ENCODE data around the gene NECTIN3.

The NECTIN3 gene

GRCh38 chr3:111081008-111081545 lies 9.5 kb downstream of the NECTIN3 start:
- no peak for DNase-seq (ENCODE audit: low spot score)

- no peak for DNase-seq (ENCODE audit: low spot score)
Observed at GRCh38 chr3:111084911-111085310, 13.3 kb downstream of the NECTIN3 start.

GRCh38 chr3:111087924-111088469 lies 16.4 kb downstream of the NECTIN3 start:
- no peak for DNase-seq (ENCODE audit: low spot score)

- no peak for DNase-seq (ENCODE audit: low spot score)
Observed at GRCh38 chr3:111096487-111097209, 25.0 kb downstream of the NECTIN3 start.

- DNase-seq (ENCODE audit: low spot score), result no peak
Observed at GRCh38 chr3:111103807-111104206, 32.2 kb downstream of the NECTIN3 start.

GRCh38 chr3:111106993-111107661 lies 35.5 kb downstream of the NECTIN3 start:
- no peak for DNase-seq (ENCODE audit: low spot score)

GRCh38 chr3:111107662-111108035 lies 36.0 kb downstream of the NECTIN3 start:
- no peak for DNase-seq (ENCODE audit: low spot score)

GRCh38 chr3:111112913-111113312 lies 41.3 kb downstream of the NECTIN3 start:
- no peak for DNase-seq (ENCODE audit: low spot score)

- no peak for DNase-seq (ENCODE audit: low spot score)
Observed at GRCh38 chr3:111128884-111129283, 57.3 kb downstream of the NECTIN3 start.

- DNase-seq (ENCODE audit: low spot score), result no peak
Observed at GRCh38 chr3:111130827-111131226, 59.2 kb downstream of the NECTIN3 start.

GRCh38 chr3:111134302-111134701 lies 62.7 kb downstream of the NECTIN3 start:
- DNase-seq (ENCODE audit: low spot score), result no peak

GRCh38 chr3:111151438-111151837 lies 79.8 kb downstream of the NECTIN3 start:
- no peak for DNase-seq (ENCODE audit: low spot score)

GRCh38 chr3:111152496-111152895 lies 80.9 kb downstream of the NECTIN3 start:
- no peak for DNase-seq (ENCODE audit: low spot score)

GRCh38 chr3:111156517-111156916 lies 84.9 kb downstream of the NECTIN3 start:
- no peak for DNase-seq (ENCODE audit: low spot score)

GRCh38 chr3:111159391-111159790 lies 87.8 kb downstream of the NECTIN3 start:
- DNase-seq (ENCODE audit: low spot score), result no peak

GRCh38 chr3:111164621-111165020 lies 93.0 kb downstream of the NECTIN3 start:
- DNase-seq (ENCODE audit: low spot score), result no peak

GRCh38 chr3:111165411-111165810 lies 93.8 kb downstream of the NECTIN3 start:
- DNase-seq (ENCODE audit: low spot score), result no peak

- no peak for DNase-seq (ENCODE audit: low spot score)
Observed at GRCh38 chr3:111173328-111173900, 101.8 kb downstream of the NECTIN3 start.

- no peak for DNase-seq (ENCODE audit: low spot score)
Observed at GRCh38 chr3:111173906-111174305, 102.3 kb downstream of the NECTIN3 start.

- no peak for DNase-seq (ENCODE audit: low spot score)
Observed at GRCh38 chr3:111190518-111190917, 118.9 kb downstream of the NECTIN3 start.

- DNase-seq (ENCODE audit: low spot score), result no peak
Observed at GRCh38 chr3:111193472-111193871, 121.9 kb downstream of the NECTIN3 start.

- no peak for DNase-seq (ENCODE audit: low spot score)
Observed at GRCh38 chr3:111194048-111194447, 122.4 kb downstream of the NECTIN3 start.

- no peak for DNase-seq (ENCODE audit: low spot score)
Observed at GRCh38 chr3:111197485-111197884, 125.9 kb downstream of the NECTIN3 start.

All from CD4-positive, alpha-beta T cell treated with Interleukin-15 for 4 hours (primary cell).